ENCODE measurements around the gene NFATC1.
"Not testable (repeated sequence)": the region's sequence is repeated elsewhere in the genome, so short reads cannot be mapped to it uniquely, and the experiment has no call there.

Gene NFATC1

GRCh38 chr18:79479116-79479760 lies 83.5 kb downstream of the NFATC1 start:
- Histone ChIP-seq H3K27ac (ENCODE audit: poor library complexity, severe bottlenecking) (no peak overlapping the region), H3K4me1 (ENCODE audit: insufficient read depth, poor library complexity, severe bottlenecking) (no peaks in the 10 kb centered on the region), H3K9me3 (ENCODE audit: severe bottlenecking) (no peaks in the 10 kb centered on the region), H3K36me3 (ENCODE audit: low read depth) (no peaks in the 10 kb centered on the region), H3K4me3 (ENCODE audit: severe bottlenecking) (no peak overlapping the region), H3K27me3 (ENCODE audit: insufficient read depth, poor library complexity, severe bottlenecking) (no peaks in the 10 kb centered on the region)
- DNase-seq (ENCODE audit: low spot score) (peak; percentile 39), ATAC-seq (ENCODE audit: low read depth) (peak; percentile 14; the same call in 1 of the 3 replicates)
- TF ChIP-seq CTCF (IDR thresholded peaks at IDR 0.05; ENCODE audit: poor library complexity, severe bottlenecking), result no peak

GRCh38 chr18:79479761-79480161 lies 84.0 kb downstream of the NFATC1 start:
- ATAC-seq (ENCODE audit: low read depth), result no peak
- peak; percentile 60 for DNase-seq (ENCODE audit: low spot score)
- no peak for TF ChIP-seq CTCF (IDR thresholded peaks at IDR 0.05; ENCODE audit: poor library complexity, severe bottlenecking)
- no peak overlapping the region for H3K27ac ChIP-seq (ENCODE audit: poor library complexity, severe bottlenecking)
- H3K4me1 ChIP-seq (ENCODE audit: insufficient read depth, poor library complexity, severe bottlenecking), result no peaks in the 10 kb centered on the region
- H3K27me3 ChIP-seq (ENCODE audit: insufficient read depth, poor library complexity, severe bottlenecking), result no peaks in the 10 kb centered on the region
- H3K9me3 ChIP-seq (ENCODE audit: severe bottlenecking), result no peaks in the 10 kb centered on the region
- no peak overlapping the region for H3K4me3 ChIP-seq (ENCODE audit: severe bottlenecking)
- H3K36me3 ChIP-seq (ENCODE audit: low read depth), result no peaks in the 10 kb centered on the region

GRCh38 chr18:79480171-79481045 lies 84.7 kb downstream of the NFATC1 start:
- no peak for ATAC-seq (ENCODE audit: low read depth)

GRCh38 chr18:79481046-79481790 lies 85.5 kb downstream of the NFATC1 start:
- H3K4me1 ChIP-seq (ENCODE audit: insufficient read depth, poor library complexity, severe bottlenecking), result no peaks in the 10 kb centered on the region

More at GRCh38 chr18:79480171-79481045, 84.7 kb downstream of the NFATC1 start:
- Histone ChIP-seq H3K9me3 (ENCODE audit: severe bottlenecking) (no peaks in the 10 kb centered on the region), H3K4me3 (ENCODE audit: severe bottlenecking) (no peak overlapping the region), H3K27ac (ENCODE audit: poor library complexity, severe bottlenecking) (no peak overlapping the region), H3K36me3 (ENCODE audit: low read depth) (no peaks in the 10 kb centered on the region), H3K27me3 (ENCODE audit: insufficient read depth, poor library complexity, severe bottlenecking) (no peaks in the 10 kb centered on the region), H3K4me1 (ENCODE audit: insufficient read depth, poor library complexity, severe bottlenecking) (no peaks in the 10 kb centered on the region)
- peak; percentile 57 for DNase-seq (ENCODE audit: low spot score)
- TF ChIP-seq CTCF (IDR thresholded peaks at IDR 0.05; ENCODE audit: poor library complexity, severe bottlenecking), result no peak

GRCh38 chr18:79483393-79483792 lies 87.7 kb downstream of the NFATC1 start:
- not testable (repeated sequence) for H3K4me3 ChIP-seq (ENCODE audit: severe bottlenecking); H3K36me3 ChIP-seq (ENCODE audit: low read depth); H3K9me3 ChIP-seq (ENCODE audit: severe bottlenecking); H3K27me3 ChIP-seq (ENCODE audit: insufficient read depth, poor library complexity, severe bottlenecking); H3K27ac ChIP-seq (ENCODE audit: poor library complexity, severe bottlenecking); H3K4me1 ChIP-seq (ENCODE audit: insufficient read depth, poor library complexity, severe bottlenecking); ATAC-seq (ENCODE audit: low read depth); DNase-seq (ENCODE audit: low spot score)

More at GRCh38 chr18:79481046-79481790, 85.5 kb downstream of the NFATC1 start:
- H3K27me3 ChIP-seq (ENCODE audit: insufficient read depth, poor library complexity, severe bottlenecking), result no peaks in the 10 kb centered on the region
- H3K36me3 ChIP-seq (ENCODE audit: low read depth), result no peaks in the 10 kb centered on the region
- H3K4me3 ChIP-seq (ENCODE audit: severe bottlenecking), result no peak overlapping the region
- TF ChIP-seq CTCF (IDR thresholded peaks at IDR 0.05; ENCODE audit: poor library complexity, severe bottlenecking), result no peak
- H3K9me3 ChIP-seq (ENCODE audit: severe bottlenecking), result no peaks in the 10 kb centered on the region
- DNase-seq (ENCODE audit: low spot score), result peak; percentile 29
- no peak for ATAC-seq (ENCODE audit: low read depth)
- H3K27ac ChIP-seq (ENCODE audit: poor library complexity, severe bottlenecking), result no peak overlapping the region
